Measurements from ENCODE around the gene MDP1. TPM values are rescaled to one million over a fixed set of nuclear protein-coding genes. Genes with fewer than 3 reads are reported as not detected.

MDP1 gene
- total RNA-seq, 3 donors from 2014 or later = 13.1 to 20.8 (median 17.1) TPM

- TF ChIP-seq POLR2AphosphoS5 (IDR thresholded peaks at IDR 0.05) (no peak), POLR2A (IDR thresholded peaks at IDR 0.05) (no peak), CTCF (IDR thresholded peaks at IDR 0.05) (no peak)
- no peak for DNase-seq (ENCODE audit: low spot score in 2 of 2)
- Histone ChIP-seq H3K4me3 (peak overlapping the region; percentile 63 to 75 (median 75)), H3K27ac (peak overlapping the region; percentile 97), H3K27me3 (no peaks in the 10 kb centered on the region), H3K4me1 (peaks cover 3 to 17% of the 10 kb centered on the region in 2 donors), H3K9me3 (no peaks in the 10 kb centered on the region), H3K36me3 (no peaks in the 10 kb centered on the region)
- intact Hi-C loops (cut with DNase I; ENCODE audit: low total_unique reads) = loop anchor here (10.0 kb wide), 1 partner anchor 61 kb away; the partner anchor contains the start of gene CIDEB
Measured at GRCh38 chr14:24243336-24243836, 27.5 kb upstream of the MDP1 start.

GRCh38 chr14:24241829-24242443, 26.1 kb upstream of the MDP1 start:
- peak in 1 of 2 donors; percentile 91 for DNase-seq (ENCODE audit: low spot score in 2 of 2)
- H3K36me3 ChIP-seq = no peaks in the 10 kb centered on the region
- H3K4me1 ChIP-seq = peaks cover 3 to 17% of the 10 kb centered on the region in 2 donors
- TF ChIP-seq POLR2A (IDR thresholded peaks at IDR 0.05) (no peak), CTCF (IDR thresholded peaks at IDR 0.05) (peak; percentile 73 to 79 (median 76))
- H3K4me3 ChIP-seq = peak overlapping the region; percentile 63 to 75 (median 75)
- no peaks in the 10 kb centered on the region for H3K9me3 ChIP-seq
- H3K27me3 ChIP-seq = no peaks in the 10 kb centered on the region
- intact Hi-C loops (cut with DNase I; ENCODE audit: low total_unique reads) = loop anchor here (10.0 kb wide), 1 partner anchor 63 kb away; the partner anchor contains the start of gene CIDEB
- H3K27ac ChIP-seq = peak overlapping the region; percentile 97

- TF ChIP-seq POLR2AphosphoS5 (IDR thresholded peaks at IDR 0.05) (no peak), CTCF (IDR thresholded peaks at IDR 0.05) (no peak), POLR2A (IDR thresholded peaks at IDR 0.05) (no peak)
Measured at GRCh38 chr14:24240110-24240918, 24.4 kb upstream of the MDP1 start.

GRCh38 chr14:24238527-24239037, 22.7 kb upstream of the MDP1 start:
- Histone ChIP-seq H3K27me3 (no peaks in the 10 kb centered on the region), H3K27ac (peak overlapping the region in 1 of 2 donors; percentile 16), H3K9me3 (no peaks in the 10 kb centered on the region), H3K4me1 (peaks cover 3 to 24% of the 10 kb centered on the region in 2 donors), H3K4me3 (no peak overlapping the region), H3K36me3 (no peaks in the 10 kb centered on the region)
- intact Hi-C loops (cut with DNase I; ENCODE audit: low total_unique reads) = no loop called here
- TF ChIP-seq POLR2AphosphoS5 (IDR thresholded peaks at IDR 0.05) = no peak
- TF ChIP-seq POLR2A (IDR thresholded peaks at IDR 0.05) = no peak
- no peak for TF ChIP-seq CTCF (IDR thresholded peaks at IDR 0.05)
- no peak for DNase-seq (ENCODE audit: low spot score in 2 of 2)

More at GRCh38 chr14:24240110-24240918, 24.4 kb upstream of the MDP1 start:
- H3K4me3 ChIP-seq = no peak overlapping the region
- peak overlapping the region; percentile 60 to 97 for H3K27ac ChIP-seq
- no peak for DNase-seq (ENCODE audit: low spot score in 2 of 2)
- H3K27me3 ChIP-seq = no peaks in the 10 kb centered on the region
- no peaks in the 10 kb centered on the region for H3K9me3 ChIP-seq
- no peaks in the 10 kb centered on the region for H3K36me3 ChIP-seq
- H3K4me1 ChIP-seq = peaks cover 3 to 17% of the 10 kb centered on the region in 2 donors
- intact Hi-C loops (cut with DNase I; ENCODE audit: low total_unique reads) = loop anchor here (10.0 kb wide), 1 partner anchor 64 kb away; the partner anchor contains the start of gene CIDEB
